ENCODE measurements around the gene RRP12.

Gene RRP12

GRCh38 chr10:97338041-97338440 is 63.1 kb downstream of the RRP12 start:
- no peaks in the 10 kb centered on the region for H3K4me1 ChIP-seq (ENCODE audit: low read depth, poor library complexity, severe bottlenecking)
- H3K27me3 ChIP-seq (ENCODE audit: insufficient read depth, low read depth) = no peaks in the 10 kb centered on the region; the same call in 1 of the 2 replicates
- no peak for TF ChIP-seq CTCF (conservative IDR thresholded peaks at IDR 0.05; ENCODE audit: low read depth, low read length)
- no peaks in the 10 kb centered on the region for H3K36me3 ChIP-seq (ENCODE audit: insufficient read depth)
- no peaks in the 10 kb centered on the region for H4K20me1 ChIP-seq (ENCODE audit: insufficient read depth)
- no peak overlapping the region for H3K27ac ChIP-seq
- no peak overlapping the region for H3K4me3 ChIP-seq (IDR thresholded peaks at IDR 0.05; ENCODE audit: insufficient read depth, low read depth, low read length)
- H3K9ac ChIP-seq = no peak overlapping the region
- H3K4me2 ChIP-seq = no peak overlapping the region
- no peak overlapping the region for H2AFZ ChIP-seq (ENCODE audit: low read depth)
- peaks cover 9% of the 10 kb centered on the region for H3K79me2 ChIP-seq (ENCODE audit: insufficient read depth, low read depth)

- Histone ChIP-seq H3K4me1 (ENCODE audit: low read depth, poor library complexity, severe bottlenecking) (peaks cover 2% of the 10 kb centered on the region), H3K36me3 (ENCODE audit: insufficient read depth) (no peaks in the 10 kb centered on the region), H3K27me3 (ENCODE audit: insufficient read depth, low read depth) (no peaks in the 10 kb centered on the region; the same call in 1 of the 2 replicates), H3K4me3 (IDR thresholded peaks at IDR 0.05; ENCODE audit: insufficient read depth, low read depth, low read length) (no peak overlapping the region), H4K20me1 (ENCODE audit: insufficient read depth) (no peaks in the 10 kb centered on the region), H3K4me2 (no peak overlapping the region), H3K27ac (no peak overlapping the region), H3K79me2 (ENCODE audit: insufficient read depth, low read depth) (peaks cover 18% of the 10 kb centered on the region), H3K9ac (no peak overlapping the region), H2AFZ (ENCODE audit: low read depth) (no peak overlapping the region)
- TF ChIP-seq CTCF (conservative IDR thresholded peaks at IDR 0.05; ENCODE audit: low read depth, low read length) = no peak
Measured at GRCh38 chr10:97336942-97337831, 64.0 kb downstream of the RRP12 start.

- H2AFZ ChIP-seq (ENCODE audit: low read depth) = no peak overlapping the region
- H4K20me1 ChIP-seq (ENCODE audit: insufficient read depth) = no peaks in the 10 kb centered on the region
- TF ChIP-seq CTCF (conservative IDR thresholded peaks at IDR 0.05; ENCODE audit: low read depth, low read length) = no peak
- no peaks in the 10 kb centered on the region; the same call in 1 of the 2 replicates for H3K27me3 ChIP-seq (ENCODE audit: insufficient read depth, low read depth)
- H3K4me2 ChIP-seq = no peak overlapping the region
- no peak overlapping the region for H3K4me3 ChIP-seq (IDR thresholded peaks at IDR 0.05; ENCODE audit: insufficient read depth, low read depth, low read length)
- H3K36me3 ChIP-seq (ENCODE audit: insufficient read depth) = no peaks in the 10 kb centered on the region
- H3K9ac ChIP-seq = no peak overlapping the region
- peaks cover 9% of the 10 kb centered on the region for H3K4me1 ChIP-seq (ENCODE audit: low read depth, poor library complexity, severe bottlenecking)
- no peak overlapping the region for H3K27ac ChIP-seq
- peaks cover 25% of the 10 kb centered on the region for H3K79me2 ChIP-seq (ENCODE audit: insufficient read depth, low read depth)
Measured at GRCh38 chr10:97336446-97336845, 64.7 kb downstream of the RRP12 start.

- H3K27me3 ChIP-seq (ENCODE audit: insufficient read depth, low read depth) = no peaks in the 10 kb centered on the region; the same call in 1 of the 2 replicates
- H3K27ac ChIP-seq = no peak overlapping the region
- H3K4me2 ChIP-seq = no peak overlapping the region
- peaks cover 14% of the 10 kb centered on the region for H3K4me1 ChIP-seq (ENCODE audit: low read depth, poor library complexity, severe bottlenecking)
- H2AFZ ChIP-seq (ENCODE audit: low read depth) = no peak overlapping the region
- no peaks in the 10 kb centered on the region for H4K20me1 ChIP-seq (ENCODE audit: insufficient read depth)
- no peak for TF ChIP-seq CTCF (conservative IDR thresholded peaks at IDR 0.05; ENCODE audit: low read depth, low read length)
- H3K4me3 ChIP-seq (IDR thresholded peaks at IDR 0.05; ENCODE audit: insufficient read depth, low read depth, low read length) = no peak overlapping the region
- H3K9ac ChIP-seq = no peak overlapping the region
- no peaks in the 10 kb centered on the region for H3K36me3 ChIP-seq (ENCODE audit: insufficient read depth)
- peaks cover 30% of the 10 kb centered on the region for H3K79me2 ChIP-seq (ENCODE audit: insufficient read depth, low read depth)
Measured at GRCh38 chr10:97336006-97336405, 65.1 kb downstream of the RRP12 start.
